PC-9 (cell line): Measurements from ENCODE around the gene CTAG1A. TPM values are rescaled to one million over a fixed set of nuclear protein-coding genes. Genes with fewer than 3 reads are reported as not detected.
A peak's percentile ranks its signal among the peaks of the same experiment; 100 is the strongest.

Source experiments
- BruUV-seq: library from RNA; stranded (reverse); fragments of 400-500 nt; replicated peaks from 2 replicates; lab custom pipeline; 2021; lab: Mats Ljungman, UMichigan
- CTCF ChIA-PET: fragments of 300-600 bp; sonication (Branson Sonifier 250); formaldehyde crosslinking; loops from one replicate; lab custom pipeline; 2022; ENCODE audit warnings: antibody characterized with exemption; lab: Charles Lee
- POLR2A ChIA-PET: fragments of 300-600 bp; sonication (Branson Sonifier 250); formaldehyde crosslinking; loops from one replicate; lab custom pipeline; 2022; ENCODE audit warnings: antibody characterized with exemption; ENCODE audit not compliant: unreplicated experiment; lab: Charles Lee
- DNase-seq, 2 experiments: peaks; one replicate each; pipeline versions ENCODE4 v3.0.0 to v3.0.0-alpha.2; 2015 to 2022; ENCODE audit warnings: mixed read lengths in 1 of 2
- H2AFZ ChIP-seq: fragments of 200-600 bp; sonication (generic); 2 replicates; pipeline ENCODE4 v1.8.1; 2017; ENCODE audit warnings: antibody characterized with exemption
- H3F3A ChIP-seq: fragments of 200-600 bp; sonication (generic); 2 replicates; pipeline ENCODE4 v1.8.1; 2017; ENCODE audit warnings: antibody characterized with exemption, mild to moderate bottlenecking, low read depth; ENCODE audit not compliant: insufficient read depth
- H3K27ac ChIP-seq: fragments of 200-600 bp; sonication (generic); 2 replicates; pipeline ENCODE4 v1.6.1; 2016; ENCODE audit warnings: mixed run types
- H3K27me3 ChIP-seq: fragments of 200-600 bp; sonication (generic); 2 replicates; pipeline ENCODE4 v1.6.1; 2016; ENCODE audit warnings: low read depth, mixed run types; ENCODE audit not compliant: insufficient read depth
- H3K36me3 ChIP-seq: fragments of 200-600 bp; sonication (generic); 2 replicates; pipeline ENCODE4 v1.6.1; 2016; ENCODE audit warnings: low read depth, mixed run types
- H3K4me1 ChIP-seq: fragments of 200-600 bp; sonication (generic); replicated peaks from 2 replicates; pipeline ENCODE4 v1.6.1; 2016; ENCODE audit warnings: mixed run types; ENCODE audit not compliant: insufficient read depth
- H3K4me2 ChIP-seq: fragments of 200-600 bp; sonication (generic); 2 replicates; pipeline ENCODE4 v1.6.1; 2017; ENCODE audit warnings: mixed run types
- H3K4me3 ChIP-seq: fragments of 200-600 bp; sonication (generic); 2 replicates; pipeline ENCODE4 v1.6.1; 2016; ENCODE audit warnings: mixed run types
- H3K79me2 ChIP-seq: fragments of 200-600 bp; sonication (generic); 2 replicates; pipeline ENCODE4 v1.6.1; 2017; ENCODE audit warnings: low read depth, mixed run types
- H3K9me2 ChIP-seq: fragments of 200-600 bp; sonication (generic); 2 replicates; pipeline ENCODE4 v1.8.1; 2017; ENCODE audit warnings: mild to moderate bottlenecking; ENCODE audit not compliant: insufficient read depth
- H3K9me3 ChIP-seq: fragments of 200-600 bp; sonication (generic); 2 replicates; pipeline ENCODE4 v1.8.1; 2016; ENCODE audit warnings: low read depth; ENCODE audit not compliant: insufficient read depth
- H4K20me1 ChIP-seq: fragments of 200-600 bp; sonication (generic); 2 replicates; pipeline ENCODE4 v1.8.1; 2017; ENCODE audit not compliant: insufficient read depth
- CTCF ChIP-seq: fragments of 200-600 bp; sonication (generic); conservative IDR thresholded peaks from 2 replicates; pipeline ENCODE4 v1.6.1; 2017; ENCODE audit warnings: mixed run types, antibody characterized with exemption, mild to moderate bottlenecking, moderate library complexity
- EZH2 ChIP-seq: fragments of 200-600 bp; sonication (generic); IDR thresholded peaks from 2 replicates; pipeline ENCODE4 v1.8.0; 2017; ENCODE audit warnings: antibody characterized with exemption, low read depth
- intact Hi-C: fragments of 100-400 bp; cut with micrococcal nuclease; formaldehyde crosslinking; loops from one replicate; pipeline ENCODE4 v1.10.0; 2022; ENCODE audit not compliant: unreplicated experiment
- total RNA-seq: library from RNA; stranded (reverse); gene quantifications from 2 replicates; pipeline ENCODE4 v1.2.3, GENCODE V29; 2021

Gene CTAG1A
- total RNA-seq, 1 experiment from 2014 or later = not detected

DNA sequence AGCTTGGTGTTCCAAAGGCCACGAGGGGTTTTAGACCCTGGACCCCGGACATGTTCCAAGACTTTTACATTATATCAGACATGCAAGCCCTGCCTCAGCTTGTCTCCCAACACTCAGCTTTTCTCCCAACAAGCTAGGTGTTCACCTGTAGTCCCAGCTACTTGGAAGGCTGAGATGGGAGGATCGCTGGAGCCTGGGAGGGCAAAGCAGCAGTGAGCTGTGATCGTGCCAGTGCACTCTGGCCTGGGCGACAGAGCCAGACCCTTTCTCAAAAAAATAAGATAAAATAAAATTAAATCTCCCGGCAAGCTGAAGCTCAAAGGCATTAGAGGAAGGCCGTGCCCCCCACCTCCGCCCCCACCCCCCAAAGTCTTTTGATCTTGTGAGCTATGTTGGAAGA, 13.7 kb downstream of the CTAG1A start:
- Histone ChIP-seq H3K79me2 (no peaks in the 10 kb centered on the region), H4K20me1 (no peaks in the 10 kb centered on the region), H3K9me3 (no peaks in the 10 kb centered on the region; the same call in 1 of the 2 replicates), H3K4me3 (no peak overlapping the region), H3K36me3 (no peaks in the 10 kb centered on the region), H3K27me3 (no peaks in the 10 kb centered on the region), H3K4me2 (no peak overlapping the region), H3K9me2 (no peaks in the 10 kb centered on the region), H3K4me1 (peaks cover 90% of the 10 kb centered on the region), H3K27ac (0 out of 2 replicates have a peak overlapping the region, but pooled peaks have one; percentile 100), H3F3A (peaks cover 76% of the 10 kb centered on the region), H2AFZ (no peak overlapping the region)
- TF ChIP-seq CTCF = no peak
- TF ChIP-seq EZH2 = no peak
- intact Hi-C loops = no loop called here
- ChIA-PET POLR2A (no interaction called here), CTCF (no interaction called here)
- BruUV-seq = no TSS peak
- no peak for DNase-seq

DNA sequence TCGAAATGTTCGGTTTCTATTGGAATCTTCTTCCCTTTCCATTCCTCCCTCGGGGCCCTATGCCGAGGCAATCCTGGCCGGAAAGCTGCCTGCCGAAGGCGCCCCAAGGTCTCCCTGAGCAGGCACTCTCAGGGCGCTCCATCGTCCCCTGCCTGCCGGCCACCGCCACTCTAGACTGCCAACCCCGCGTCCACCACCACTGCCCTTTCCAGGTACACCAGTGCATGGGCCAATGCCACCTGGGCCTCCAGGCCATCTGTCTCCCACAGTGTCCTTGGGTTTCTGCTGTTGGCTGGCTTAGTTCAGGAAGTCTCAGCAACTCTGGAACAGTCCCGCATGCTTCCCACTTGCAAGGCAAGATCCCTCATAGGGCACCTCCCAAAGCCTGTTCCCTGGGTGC, 14.6 kb downstream of the CTAG1A start:
- Histone ChIP-seq H3K4me1 (peaks cover 91% of the 10 kb centered on the region), H3K36me3 (no peaks in the 10 kb centered on the region), H3K79me2 (no peaks in the 10 kb centered on the region), H3F3A (peaks cover 74% of the 10 kb centered on the region), H3K27ac (peak overlapping the region; percentile 100), H3K9me2 (no peaks in the 10 kb centered on the region), H3K4me3 (no peak overlapping the region), H2AFZ (no peak overlapping the region), H4K20me1 (no peaks in the 10 kb centered on the region), H3K4me2 (peak overlapping the region; percentile 78), H3K9me3 (no peaks in the 10 kb centered on the region; the same call in 1 of the 2 replicates), H3K27me3 (no peaks in the 10 kb centered on the region)
- TF ChIP-seq CTCF (no peak), EZH2 (no peak)
- POLR2A ChIA-PET = no interaction called here
- no peak for DNase-seq
- intact Hi-C loops = no loop called here
- CTCF ChIA-PET = no interaction called here
- no TSS peak for BruUV-seq

DNA sequence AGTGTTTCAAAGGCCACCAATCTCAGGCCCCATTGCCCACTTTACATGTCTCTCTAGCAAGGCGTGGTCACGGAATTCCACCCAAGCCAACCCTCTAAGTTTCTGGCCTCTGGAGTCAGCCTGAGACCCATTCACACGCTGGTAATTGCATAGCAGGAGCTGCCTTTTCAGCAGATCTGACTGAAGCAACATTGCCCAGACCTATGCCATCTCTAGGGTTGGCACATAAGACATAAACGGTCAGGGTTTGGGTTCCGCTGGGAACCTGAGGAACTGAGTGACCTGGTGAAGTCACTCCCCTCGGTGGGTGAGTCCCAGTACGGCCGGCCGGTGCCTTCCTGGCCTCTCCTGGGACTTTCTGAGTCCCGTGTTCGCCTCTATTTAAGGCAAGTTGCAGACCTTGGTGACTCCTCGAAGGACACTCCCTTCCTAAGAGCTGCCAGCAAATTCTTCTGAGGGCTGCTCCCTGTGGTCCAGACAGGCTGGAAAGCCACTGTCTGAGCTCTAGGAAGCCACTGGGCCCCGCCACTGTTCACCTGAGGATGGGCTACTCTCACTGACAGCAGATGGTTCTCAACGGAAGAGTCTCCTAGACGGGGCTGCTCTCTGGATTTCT, 15.9 kb downstream of the CTAG1A start:
- DNase-seq = peak; percentile 71 to 80

More for the DNA sequence above, 15.9 kb downstream of the CTAG1A start:
- no peaks in the 10 kb centered on the region for H3K36me3 ChIP-seq
- peak overlapping the region; percentile 78 for H3K4me2 ChIP-seq
- no peak for TF ChIP-seq CTCF
- TF ChIP-seq EZH2 = no peak
- H3K27ac ChIP-seq = peak overlapping the region; percentile 100
- peak overlapping the region; percentile 43; the same call in 1 of the 2 replicates for H3K4me3 ChIP-seq
- peaks cover 71% of the 10 kb centered on the region for H3F3A ChIP-seq
- no TSS peak for BruUV-seq
- H3K9me2 ChIP-seq = no peaks in the 10 kb centered on the region
- peaks cover 89% of the 10 kb centered on the region for H3K4me1 ChIP-seq
- H3K27me3 ChIP-seq = no peaks in the 10 kb centered on the region
- ChIA-PET POLR2A (interaction anchor here (0.7 kb wide), 4 partner anchors 59 to 232 kb away, joined by 4 to 12 read pairs (median 6); no protein-coding TSS in a partner anchor), CTCF (no interaction called here)
- intact Hi-C loops = no loop called here
- H3K79me2 ChIP-seq = no peaks in the 10 kb centered on the region
- H2AFZ ChIP-seq = 0 out of 2 replicates have a peak overlapping the region, but pooled peaks have one; percentile 41
- H4K20me1 ChIP-seq = no peaks in the 10 kb centered on the region
- no peaks in the 10 kb centered on the region; the same call in 1 of the 2 replicates for H3K9me3 ChIP-seq
